OCI-LY3 (cell line): ENCODE measurements around the gene MTMR3.

ENCODE experiments used
- CTCF ChIP-seq: fragments of 200-600, 300-600 bp; sonication (generic); IDR thresholded peaks from 2 replicates; pipeline ENCODE4 v1.5.1; 2014; ENCODE audit warnings: antibody characterized with exemption, low read length, low read depth
- EZH2phosphoT487 ChIP-seq: fragments of 200-600 bp; shearing (Covaris generic); IDR thresholded peaks from 2 replicates; pipeline ENCODE4 v1.6.1; 2018; ENCODE audit warnings: antibody characterized with exemption, mixed run types, low read depth

- TF ChIP-seq CTCF (no peak), EZH2phosphoT487 (no peak)
Observed at GRCh38 chr22:29838599-29838956, 44.4 kb upstream of the MTMR3 start.
